ENCODE results near the gene ST13. TPM values are rescaled to one million over a fixed set of nuclear protein-coding genes. Genes with fewer than 3 reads are reported as not detected.

ST13 gene
- total RNA-seq (2014; rRNA removed; shearing (Covaris generic)) (148 and 159 TPM in 2 replicates), polyA plus RNA-seq (2016; fragmentation: Nextera tagmentation; extraction: Ambion mirVana) (208 and 238 TPM in 2 replicates)
- long read RNA-seq, transcript ST13-201 (12 exons, 3,595 nt) = major isoform, 220 of 269 reads
- long read RNA-seq, partial matches to known transcripts = 34 of 269 reads
- long read RNA-seq, other reads (novel, unspliced or antisense) = 15 of 269 reads

GRCh38 chr22:40856513-40857308 lies at the start of gene ST13, which contains the start of gene XPNPEP3:
TSS of gene ST13 (minus strand) at chr22:40856639. CDS start at chr22:40856540, 99 bp downstream.
TSS of gene XPNPEP3 (plus strand) at chr22:40857148. CDS start at chr22:40857182, 34 bp downstream.
- peak; percentile 95 for ATAC-seq

GRCh38 chr22:40904101-40904500 lies 47.7 kb upstream of the ST13 start:
- no peak overlapping the region for H3K4me3 ChIP-seq
- Mint-ChIP-seq H3K9me3 (no peaks in the 10 kb centered on the region), H3K4me1 (peaks cover 4% of the 10 kb centered on the region; the same call in 2 of the 3 replicates), H3K36me3 (ENCODE audit: low read depth) (peaks cover 11% of the 10 kb centered on the region), H3K4me3 (no peak overlapping the region), H3K27me3 (ENCODE audit: insufficient read depth, low read depth, poor library complexity) (no peaks in the 10 kb centered on the region), H3K27ac (no peak overlapping the region)
- ATAC-seq (no peak), DNase-seq (ENCODE audit: low spot score) (no peak)
- 0 out of 2 replicates have a peak, but pooled peaks cover 5% of the 10 kb centered on the region for H3K4me1 ChIP-seq (ENCODE audit: insufficient read depth)
- H4K20me1 ChIP-seq (replicated peaks; ENCODE audit: insufficient read depth) = 0 out of 2 replicates have a peak, but pooled peaks cover 4% of the 10 kb centered on the region
- H3K4me2 ChIP-seq = no peak overlapping the region
- TF ChIP-seq CREB1 (CRISPR knock-in tag; IDR thresholded peaks at IDR 0.05; ENCODE audit: low read depth) = no peak
- no peaks in the 10 kb centered on the region for H3F3A ChIP-seq (replicated peaks; ENCODE audit: low read depth)
- no peak overlapping the region for H3K27ac ChIP-seq (ENCODE audit: low read depth)
- no peaks in the 10 kb centered on the region for H3K9me2 ChIP-seq (ENCODE audit: insufficient read depth)
- H3K79me2 ChIP-seq (replicated peaks; ENCODE audit: insufficient read depth) = no peaks in the 10 kb centered on the region
- H3K36me3 ChIP-seq (ENCODE audit: insufficient read depth) = 0 out of 2 replicates have a peak, but pooled peaks cover 4% of the 10 kb centered on the region
- H3K27me3 ChIP-seq (ENCODE audit: insufficient read depth) = no peaks in the 10 kb centered on the region
- H2AFZ ChIP-seq = no peak overlapping the region

More at GRCh38 chr22:40856513-40857308, at the start of gene ST13, which contains the start of gene XPNPEP3:
- peak within 1 kb of the TSS; percentile 100 for H3K27ac Mint-ChIP-seq
- Histone ChIP-seq H2AFZ (peak within 1 kb of the TSS; percentile 56; the same call in 1 of the 2 replicates), H3K4me3 (peak within 1 kb of the TSS; percentile 92), H3K79me2 (replicated peaks; ENCODE audit: insufficient read depth) (peaks cover 94% of the 10 kb centered on the region), H3K4me2 (peak within 1 kb of the TSS; percentile 90), H3K4me1 (ENCODE audit: insufficient read depth) (peaks cover 29% of the 10 kb centered on the region), H3K36me3 (ENCODE audit: insufficient read depth) (no peaks in the 10 kb centered on the region), H3K27me3 (ENCODE audit: insufficient read depth) (no peaks in the 10 kb centered on the region), H3F3A (replicated peaks; ENCODE audit: low read depth) (no peaks in the 10 kb centered on the region; the same call in 1 of the 2 replicates), H3K27ac (ENCODE audit: low read depth) (peak within 1 kb of the TSS; percentile 100), H3K9me2 (ENCODE audit: insufficient read depth) (no peaks in the 10 kb centered on the region), H4K20me1 (replicated peaks; ENCODE audit: insufficient read depth) (peaks cover 17% of the 10 kb centered on the region)
- no peaks in the 10 kb centered on the region for H3K9me3 Mint-ChIP-seq
- peaks cover 6% of the 10 kb centered on the region for H3K27me3 Mint-ChIP-seq (ENCODE audit: insufficient read depth, low read depth, poor library complexity)
- peak; percentile 79 for TF ChIP-seq ETS1 (IDR thresholded peaks at IDR 0.05)
- peak; percentile 99 for TF ChIP-seq CREB1 (CRISPR knock-in tag; IDR thresholded peaks at IDR 0.05; ENCODE audit: low read depth)
- peak; percentile 78 for TF ChIP-seq POLR2AphosphoS5 (IDR thresholded peaks at IDR 0.05; ENCODE audit: low read depth)
- TF ChIP-seq NANOG (IDR thresholded peaks at IDR 0.05; ENCODE audit: borderline replicate concordance) = no peak
- peak within 1 kb of the TSS; percentile 100 for H3K4me3 Mint-ChIP-seq
- peaks cover 20% of the 10 kb centered on the region; the same call in 2 of the 3 replicates for H3K4me1 Mint-ChIP-seq
- peaks cover 13% of the 10 kb centered on the region for H3K36me3 Mint-ChIP-seq (ENCODE audit: low read depth)
- peak; percentile 98 for DNase-seq (ENCODE audit: low spot score)

- H3K4me3 Mint-ChIP-seq = no peak overlapping the region
- DNase-seq (ENCODE audit: low spot score) (peak; percentile 71), ATAC-seq (peak; percentile 61)
- no peaks in the 10 kb centered on the region; the same call in 2 of the 3 replicates for H3K36me3 Mint-ChIP-seq (ENCODE audit: low read depth)
- Histone ChIP-seq H3K27me3 (ENCODE audit: insufficient read depth) (no peaks in the 10 kb centered on the region), H3K4me1 (ENCODE audit: insufficient read depth) (no peaks in the 10 kb centered on the region), H3K4me3 (no peak overlapping the region), H3K27ac (ENCODE audit: low read depth) (no peak overlapping the region), H2AFZ (no peak overlapping the region), H4K20me1 (replicated peaks; ENCODE audit: insufficient read depth) (0 out of 2 replicates have a peak, but pooled peaks cover 4% of the 10 kb centered on the region), H3K79me2 (replicated peaks; ENCODE audit: insufficient read depth) (no peaks in the 10 kb centered on the region), H3F3A (replicated peaks; ENCODE audit: low read depth) (no peaks in the 10 kb centered on the region), H3K9me2 (ENCODE audit: insufficient read depth) (no peaks in the 10 kb centered on the region), H3K36me3 (ENCODE audit: insufficient read depth) (no peaks in the 10 kb centered on the region), H3K4me2 (no peak overlapping the region)
- peak overlapping the region; percentile 76 for H3K27ac Mint-ChIP-seq
- H3K4me1 Mint-ChIP-seq = peaks cover 2% of the 10 kb centered on the region; the same call in 1 of the 3 replicates
- H3K9me3 Mint-ChIP-seq = no peaks in the 10 kb centered on the region
- peaks cover 2% of the 10 kb centered on the region for H3K27me3 Mint-ChIP-seq (ENCODE audit: insufficient read depth, low read depth, poor library complexity)
- TF ChIP-seq REST (IDR thresholded peaks at IDR 0.05; ENCODE audit: unreplicated experiment) (no peak), CREB1 (CRISPR knock-in tag; IDR thresholded peaks at IDR 0.05; ENCODE audit: low read depth) (no peak), CTCF (conservative IDR thresholded peaks at IDR 0.05; ENCODE audit: low read depth in 2 of 2) (peak; percentile 58 to 60)
These were observed 42.5 kb upstream of the ST13 start for GRCh38 chr22:40898850-40899357.
